Fibroblast of pulmonary artery (primary cell): ENCODE data around the gene CTTN.

Experiments
- DNase-seq: peaks from one replicate; pipeline ENCODE4 v3.0.0-alpha.2; 2010; ENCODE audit warnings: low read depth
- H3K4me3 ChIP-seq: replicated peaks from 2 replicates; pipeline ENCODE4 v1.5.1; 2011; ENCODE audit warnings: low read depth, mild to moderate bottlenecking, control low read depth, low read length, moderate library complexity
- CTCF ChIP-seq: IDR thresholded peaks from 2 replicates; pipeline ENCODE4 v1.5.1; 2011; ENCODE audit warnings: mild to moderate bottlenecking, control low read depth, low read length, inconsistent platforms; ENCODE audit errors: missing control alignments

Gene CTTN

GRCh38 chr11:70377645-70378044, 20.7 kb upstream of the CTTN start:
- TF ChIP-seq CTCF: no peak
- H3K4me3 ChIP-seq: no peak overlapping the region
- DNase-seq: no peak

- peak; percentile 11 for TF ChIP-seq CTCF
- DNase-seq: no peak
- H3K4me3 ChIP-seq: no peak overlapping the region
Measured at GRCh38 chr11:70378506-70379134, 19.7 kb upstream of the CTTN start.

- no peak for TF ChIP-seq CTCF
- DNase-seq: no peak
- no peak overlapping the region for H3K4me3 ChIP-seq
Measured at GRCh38 chr11:70381350-70381749, 17.0 kb upstream of the CTTN start.

- peak; percentile 60 for DNase-seq
- peak; percentile 4 for TF ChIP-seq CTCF
- no peak overlapping the region for H3K4me3 ChIP-seq
Measured at GRCh38 chr11:70381872-70382861, 16.2 kb upstream of the CTTN start.

- TF ChIP-seq CTCF: no peak
- no peak overlapping the region for H3K4me3 ChIP-seq
- no peak for DNase-seq
Measured at GRCh38 chr11:70383664-70384565, 14.4 kb upstream of the CTTN start.

GRCh38 chr11:70384566-70385152, 13.7 kb upstream of the CTTN start:
- DNase-seq: no peak
- no peak for TF ChIP-seq CTCF
- H3K4me3 ChIP-seq: no peak overlapping the region
